Astrocyte of the hippocampus (primary cell): ENCODE measurements around the gene SHQ1.
A peak's percentile ranks its signal among the peaks of the same experiment; 100 is the strongest.
"Not testable (repeated sequence)": the region's sequence is repeated elsewhere in the genome, so short reads cannot be mapped to it uniquely, and the experiment has no call there.

Experiments
- DNase-seq: peaks from one replicate; pipeline ENCODE4 v3.0.0; 2011; ENCODE audit warnings: low read depth, low spot score

The SHQ1 gene

DNA sequence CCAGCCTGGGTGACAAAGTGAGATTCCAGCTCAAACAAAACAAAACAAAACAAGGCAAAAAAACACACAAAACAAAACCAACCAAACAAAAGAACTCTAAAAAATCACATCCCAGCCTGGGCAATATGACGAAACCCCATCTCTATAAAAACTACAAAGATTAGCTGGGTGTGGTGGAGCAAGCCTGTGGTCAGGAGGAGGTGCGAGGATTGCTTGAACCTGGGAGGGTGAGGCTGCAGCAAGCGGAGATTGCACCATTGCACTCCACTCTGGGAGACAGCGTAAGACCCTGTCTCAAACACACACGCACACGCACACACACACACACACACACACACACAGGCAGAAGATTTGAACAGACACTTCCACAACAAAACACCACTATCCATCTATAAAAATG is 99.6 kb downstream of the SHQ1 start:
- DNase-seq, result no peak

DNA sequence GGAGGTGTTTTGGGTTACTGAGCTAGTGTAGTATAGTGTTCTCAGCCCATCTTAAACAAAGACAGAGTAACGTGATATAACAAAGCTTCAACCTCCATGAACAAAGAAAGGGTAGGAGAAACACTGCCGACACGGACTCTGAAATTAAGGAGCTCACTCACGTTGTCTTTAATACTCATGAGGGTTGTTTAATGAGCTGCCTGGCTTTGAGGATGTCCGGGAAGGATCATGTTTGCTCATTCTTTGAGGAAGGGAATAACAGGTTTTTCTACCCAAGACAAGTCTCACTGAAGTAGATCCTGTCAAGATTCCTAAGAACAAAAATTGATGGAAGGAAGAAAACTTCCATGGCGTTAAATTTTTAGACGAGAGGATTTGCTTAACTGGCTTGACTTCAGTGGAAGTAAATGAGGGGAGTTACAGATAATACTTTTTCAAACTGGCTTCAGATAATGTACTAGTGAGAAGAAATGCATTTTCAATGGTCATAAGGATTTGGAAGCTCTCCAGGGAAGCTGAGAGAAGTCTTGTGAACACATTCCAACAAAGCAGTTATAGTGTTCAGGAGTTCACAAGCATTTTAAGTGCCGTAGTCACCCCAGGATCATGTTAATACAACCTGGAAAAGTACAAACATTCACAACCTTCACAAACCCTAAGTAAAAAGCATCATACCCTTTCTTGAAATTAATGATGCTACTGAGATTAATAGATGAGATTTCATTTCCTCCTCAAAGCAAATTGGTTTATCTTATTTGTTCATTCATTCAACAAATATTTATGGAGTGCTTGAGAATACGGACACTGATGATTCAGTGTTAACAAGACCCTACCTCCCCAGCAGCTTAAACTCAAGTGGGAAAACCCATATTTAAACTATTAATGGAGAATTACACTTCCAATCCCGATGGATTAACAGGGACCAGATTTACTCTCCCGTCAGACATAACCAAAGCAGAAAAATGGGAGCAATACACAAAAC is 101.5 kb downstream of the SHQ1 start:
- peak; percentile 61 for DNase-seq

DNA sequence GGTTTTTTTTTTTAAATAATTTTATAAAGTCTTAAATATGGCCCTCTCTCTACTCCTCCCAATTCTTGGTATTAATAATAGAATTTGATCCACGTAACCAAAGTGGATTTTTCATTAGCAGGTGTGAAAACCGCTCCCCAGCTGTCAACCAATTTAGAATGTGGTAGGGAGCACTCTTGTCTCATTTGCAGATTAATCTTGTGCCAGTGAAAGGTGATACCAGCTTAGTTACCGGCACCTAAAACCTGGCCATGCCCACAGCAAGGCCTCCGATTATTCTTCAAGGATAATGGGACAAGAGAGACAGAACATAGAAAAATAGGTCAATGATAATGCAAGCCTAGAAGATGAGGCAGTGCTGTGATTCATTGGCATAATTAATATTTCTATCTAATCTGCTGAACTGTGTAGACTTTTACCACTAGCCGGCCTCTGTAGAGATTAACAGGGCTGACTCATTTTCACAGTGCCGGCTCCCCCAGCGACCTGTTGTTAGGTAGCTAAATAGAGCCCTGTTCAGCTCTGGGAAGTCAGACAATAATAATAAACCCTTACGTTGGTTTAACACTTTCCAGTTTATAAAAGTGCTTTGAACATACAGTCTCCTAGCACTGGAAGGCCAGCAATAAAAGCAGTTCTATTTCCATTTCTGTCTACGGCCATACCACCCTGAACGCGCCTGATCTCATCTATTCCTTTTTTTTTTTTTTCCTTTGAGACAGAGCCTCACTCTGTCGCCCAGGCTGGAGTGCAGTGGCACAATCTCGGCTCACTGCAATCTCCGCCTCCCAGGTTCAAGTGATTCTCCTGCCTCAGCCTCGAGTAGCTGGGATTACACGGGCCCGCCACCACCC is 102.9 kb downstream of the SHQ1 start:
- peak; percentile 84 for DNase-seq

DNA sequence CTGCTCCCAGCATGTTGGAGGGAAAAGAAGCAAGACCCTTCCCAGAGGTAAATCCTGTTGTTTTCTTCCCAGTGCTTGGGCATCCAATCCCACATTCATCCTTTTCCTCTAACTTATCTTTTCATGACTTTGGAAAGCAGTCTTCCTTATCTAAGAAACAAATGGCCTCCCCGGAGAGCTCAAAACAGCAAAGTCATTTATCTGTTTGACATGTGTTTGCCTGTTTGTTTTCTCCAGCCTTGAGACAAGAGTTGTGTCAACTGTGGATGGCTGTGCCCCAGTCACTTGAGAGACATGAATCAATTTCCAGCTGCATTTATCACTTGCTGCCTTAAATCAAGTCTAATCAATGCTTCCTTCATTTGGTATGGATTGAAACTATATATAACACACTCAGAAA is 103.9 kb downstream of the SHQ1 start:
- DNase-seq, result no peak

DNA sequence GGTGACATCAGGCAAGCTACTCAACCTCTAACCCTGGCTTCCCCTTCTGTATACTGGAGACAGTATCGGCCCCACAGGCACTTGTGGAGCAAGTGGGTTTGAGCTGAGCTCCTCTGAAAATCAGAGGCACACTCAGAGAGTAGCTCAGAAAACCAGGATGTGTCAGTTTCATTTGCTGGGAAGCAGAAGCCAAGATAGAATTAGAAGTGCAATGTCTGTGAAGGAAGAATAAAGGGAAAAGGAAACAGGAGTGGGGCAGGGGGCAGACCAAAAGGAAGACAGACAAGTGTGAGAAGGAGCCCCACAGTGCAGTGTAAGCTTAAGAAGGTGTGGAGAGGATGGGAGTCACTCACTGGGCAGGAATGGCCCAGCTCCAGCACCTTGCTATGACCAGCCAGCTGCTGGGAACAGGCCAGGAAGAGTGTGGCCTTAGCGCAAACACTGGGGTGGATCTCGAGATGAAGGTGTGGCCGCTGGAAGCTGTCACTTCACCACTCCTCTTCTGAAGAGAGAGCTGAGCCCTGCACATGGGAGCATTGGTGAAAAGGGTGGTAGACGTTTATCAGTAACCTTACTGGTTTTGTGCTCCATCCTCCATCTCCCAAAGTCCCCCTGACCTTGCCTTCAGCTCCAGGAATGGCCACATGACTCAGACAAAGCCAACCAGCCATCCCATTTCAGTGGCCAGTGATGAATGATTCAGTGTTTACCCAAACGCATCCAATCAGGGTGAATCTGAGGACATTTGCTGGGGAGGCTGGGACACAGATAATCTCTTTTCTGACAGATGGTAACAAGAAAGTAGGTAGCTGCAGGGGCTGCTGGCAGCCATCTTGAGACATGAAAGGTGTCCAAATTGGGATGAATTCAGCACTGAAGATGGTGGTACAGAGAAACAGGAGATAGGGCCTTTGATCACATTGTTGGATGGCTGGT is 108.4 kb downstream of the SHQ1 start:
- no peak for DNase-seq

DNA sequence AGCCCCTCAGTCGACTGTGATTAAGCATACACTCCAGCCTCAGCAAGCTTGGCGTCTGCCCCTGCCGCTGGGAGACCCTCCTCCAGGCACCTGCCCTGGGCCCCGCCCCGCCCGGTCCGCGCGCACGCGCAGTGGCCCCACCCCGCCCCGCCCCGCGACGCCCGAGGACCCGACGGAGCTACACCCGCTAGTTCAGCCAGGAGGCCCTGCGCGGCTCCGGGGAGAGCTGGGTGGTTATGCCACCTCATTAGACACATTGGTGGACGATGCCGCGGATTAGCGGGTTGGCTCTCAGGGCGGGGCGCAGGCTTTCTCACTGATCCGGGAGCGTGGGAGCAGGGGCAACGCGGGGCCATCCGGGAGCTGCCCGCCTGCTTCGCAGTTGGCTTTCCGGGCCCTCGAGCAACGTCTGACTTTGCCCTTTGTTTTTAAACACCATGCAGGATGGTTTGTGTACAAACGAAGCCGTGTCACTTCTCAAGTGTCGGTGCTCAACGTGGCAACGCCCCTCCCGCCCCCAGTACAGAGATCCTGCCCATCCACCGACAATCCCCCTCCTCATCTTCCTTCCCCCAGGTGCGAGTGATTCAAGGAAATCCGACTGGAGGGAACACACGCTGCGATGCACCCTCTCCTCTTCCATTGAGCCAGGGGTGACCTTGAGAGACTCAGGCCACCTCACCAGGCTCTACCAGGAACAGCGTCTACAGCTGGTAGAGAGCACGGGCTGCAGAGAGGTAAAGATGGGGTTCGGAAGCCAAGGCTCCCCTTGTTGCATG is 109.3 kb downstream of the SHQ1 start:
- DNase-seq, result peak; percentile 69

DNA sequence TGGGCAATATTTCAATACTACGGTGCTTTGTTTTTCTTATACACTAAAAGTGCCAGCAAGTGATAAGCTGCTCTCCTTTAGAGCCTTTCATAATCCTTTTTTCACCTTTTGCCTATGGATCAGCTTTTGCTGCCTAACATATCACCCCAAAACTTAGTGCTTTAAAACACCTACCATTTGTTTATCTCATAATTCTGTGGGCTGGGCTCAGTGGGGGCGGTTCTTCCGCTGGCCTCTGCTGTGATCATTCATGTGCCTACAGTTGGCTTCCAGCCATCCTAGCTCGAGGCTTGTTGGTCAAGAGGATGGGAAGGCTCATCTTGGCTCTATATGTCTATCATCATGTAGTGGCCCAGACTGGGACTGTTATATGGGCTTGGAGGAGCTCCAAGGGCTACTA is 113.2 kb downstream of the SHQ1 start:
- not testable (repeated sequence) for DNase-seq

DNA sequence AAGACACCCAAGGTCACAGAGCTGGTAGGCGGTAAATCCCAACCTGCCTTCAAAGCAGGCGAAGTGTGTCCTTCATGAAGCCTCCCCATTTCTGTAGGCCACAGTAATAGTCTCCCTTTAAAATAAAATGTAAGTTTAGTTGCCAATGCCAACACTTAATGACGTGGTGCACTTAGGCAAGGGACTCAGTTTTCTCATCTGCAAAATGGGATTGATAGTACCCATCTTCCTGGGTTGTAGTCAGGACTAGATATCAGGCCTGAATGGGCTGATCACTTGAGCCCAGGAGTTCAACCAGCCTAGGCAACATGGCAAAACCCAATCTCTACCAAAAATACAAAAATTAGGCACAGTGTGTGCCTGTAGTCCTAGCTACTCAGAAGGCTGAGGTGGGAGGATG is 114.6 kb downstream of the SHQ1 start:
- no peak for DNase-seq

DNA sequence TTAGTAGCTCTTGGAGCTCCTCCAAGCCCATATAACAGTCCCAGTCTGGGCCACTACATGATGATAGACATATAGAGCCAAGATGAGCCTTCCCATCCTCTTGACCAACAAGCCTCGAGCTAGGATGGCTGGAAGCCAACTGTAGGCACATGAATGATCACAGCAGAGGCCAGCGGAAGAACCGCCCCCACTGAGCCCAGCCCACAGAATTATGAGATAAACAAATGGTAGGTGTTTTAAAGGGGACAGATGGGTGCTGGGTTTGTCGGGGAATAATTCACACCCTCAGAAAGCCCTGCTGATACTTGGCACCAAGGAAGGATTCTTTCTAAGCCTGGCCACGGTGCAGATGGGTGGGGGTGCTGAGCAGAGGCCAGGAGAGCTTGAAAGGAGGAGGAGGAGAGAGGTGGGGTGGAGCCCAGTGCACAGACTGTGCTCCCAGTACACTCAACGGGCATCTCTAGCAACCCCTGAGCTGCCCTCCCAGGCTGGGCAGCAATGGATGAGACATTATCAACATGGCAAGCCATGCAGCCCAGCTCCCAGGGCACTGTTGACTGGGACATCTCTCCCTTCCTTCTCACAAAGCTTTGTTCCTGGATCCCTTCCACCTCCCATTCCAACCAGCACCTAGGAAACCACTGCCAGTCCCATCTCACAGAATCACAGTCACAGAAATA is 115.4 kb downstream of the SHQ1 start:
- DNase-seq, result not testable (repeated sequence)

DNA sequence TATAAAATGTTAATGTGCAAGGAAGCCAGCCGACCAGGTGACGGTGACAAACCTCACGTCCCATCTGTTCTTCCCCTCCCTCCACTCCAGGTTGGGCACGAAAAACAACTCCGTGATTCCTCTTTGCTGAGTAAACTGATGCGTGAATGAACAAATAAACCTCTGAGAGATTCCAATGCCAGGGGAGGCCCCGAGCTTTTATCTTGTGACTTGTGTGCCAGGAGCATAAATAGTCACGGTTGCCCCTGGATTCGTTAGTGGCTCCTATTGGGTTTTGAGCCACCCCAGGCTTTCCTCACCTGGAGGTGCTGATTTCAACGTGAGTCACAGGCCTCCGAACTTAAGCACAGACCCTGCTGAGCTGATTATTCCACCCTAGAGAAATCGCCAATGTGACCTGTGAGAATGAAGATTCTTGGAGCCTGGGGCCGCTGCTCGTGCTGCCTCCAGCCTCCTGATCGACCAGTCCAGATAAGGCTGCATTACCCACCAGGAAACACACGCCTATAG is 119.2 kb downstream of the SHQ1 start:
- peak; percentile 68 for DNase-seq

DNA sequence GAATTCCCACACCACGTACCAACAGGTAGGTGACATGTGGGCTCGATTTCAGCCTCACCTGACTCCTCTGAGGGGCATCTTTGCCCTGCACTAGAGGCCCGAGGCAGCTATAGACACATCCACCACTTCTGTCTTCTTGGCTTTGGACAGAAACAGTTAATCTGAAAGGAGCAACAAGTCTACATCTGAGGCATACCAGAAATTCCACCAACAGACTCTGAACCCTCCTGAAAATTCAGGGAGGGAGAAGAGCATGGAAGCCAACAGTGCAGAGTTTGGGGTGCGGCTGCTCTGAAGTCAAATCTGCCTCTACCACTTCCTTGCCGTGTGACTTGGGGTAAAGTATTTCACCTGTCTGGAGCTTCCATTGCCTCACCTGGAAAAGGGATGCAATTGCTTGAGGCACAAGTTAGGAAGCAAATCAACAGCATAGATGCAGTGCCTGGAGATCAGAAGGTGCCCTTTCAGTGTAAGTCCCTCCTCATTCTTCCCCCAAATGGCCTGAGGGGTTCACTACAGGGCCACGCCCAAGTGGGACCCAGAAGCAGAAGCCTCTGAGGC is 119.8 kb downstream of the SHQ1 start:
- peak; percentile 22 for DNase-seq

DNA sequence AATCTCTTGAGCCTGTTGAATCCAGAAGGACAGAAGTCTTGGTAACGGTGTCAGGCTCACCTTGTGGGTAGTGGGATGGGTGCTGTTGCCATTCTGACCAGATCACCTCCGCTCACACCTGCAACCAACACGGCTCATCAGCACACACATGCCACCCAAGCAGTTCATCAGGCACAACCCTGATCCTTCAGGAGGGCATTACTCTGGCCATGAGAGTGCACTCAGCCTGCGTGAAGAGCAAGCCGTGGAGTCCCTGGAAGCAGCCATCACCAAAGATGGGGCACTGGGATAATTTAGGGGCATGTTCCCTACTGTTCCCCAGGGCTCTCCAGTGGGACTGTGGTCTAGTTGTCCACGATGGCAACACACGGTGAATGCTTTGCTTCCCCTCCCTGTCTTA is 120.5 kb downstream of the SHQ1 start:
- DNase-seq, result no peak

DNA sequence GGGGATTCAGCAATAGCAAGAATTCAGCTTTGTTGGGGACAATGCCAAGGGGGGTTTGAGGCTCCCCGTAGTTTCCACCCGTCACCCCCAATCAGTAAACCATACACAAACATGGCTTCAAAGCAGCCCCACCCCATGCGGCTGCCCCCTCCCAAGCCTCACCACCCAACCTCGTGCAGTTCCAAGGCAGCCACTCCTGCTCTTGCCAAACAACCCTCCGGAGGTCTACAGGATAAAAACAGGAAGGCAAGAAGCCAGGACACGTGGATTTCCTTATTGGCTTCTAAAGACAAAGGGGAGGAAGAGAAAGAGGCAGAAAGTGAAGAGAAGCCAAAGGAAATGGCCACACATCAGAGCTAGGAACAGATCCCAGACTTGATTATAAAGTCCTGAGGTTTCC is 121.1 kb downstream of the SHQ1 start:
- no peak for DNase-seq

DNA sequence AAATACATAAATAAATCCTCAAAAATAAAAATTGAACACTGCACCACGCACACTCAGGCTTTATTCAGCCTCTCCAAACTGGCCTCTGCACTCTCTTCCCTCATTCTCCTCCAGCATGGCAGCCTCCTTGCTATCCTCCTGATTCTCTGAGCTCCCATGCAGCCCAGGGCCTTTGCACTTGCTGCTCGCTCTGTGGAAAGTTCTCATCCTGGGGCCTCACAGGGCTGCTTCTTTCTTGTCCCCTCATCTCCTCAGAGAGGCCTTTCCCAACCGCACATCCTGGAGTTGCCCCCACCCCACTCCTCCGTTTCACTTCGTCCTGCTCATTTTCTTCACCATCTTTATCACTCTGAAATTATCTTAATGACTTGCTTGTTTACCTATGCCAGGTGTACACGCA is 123.0 kb downstream of the SHQ1 start:
- DNase-seq, result no peak

DNA sequence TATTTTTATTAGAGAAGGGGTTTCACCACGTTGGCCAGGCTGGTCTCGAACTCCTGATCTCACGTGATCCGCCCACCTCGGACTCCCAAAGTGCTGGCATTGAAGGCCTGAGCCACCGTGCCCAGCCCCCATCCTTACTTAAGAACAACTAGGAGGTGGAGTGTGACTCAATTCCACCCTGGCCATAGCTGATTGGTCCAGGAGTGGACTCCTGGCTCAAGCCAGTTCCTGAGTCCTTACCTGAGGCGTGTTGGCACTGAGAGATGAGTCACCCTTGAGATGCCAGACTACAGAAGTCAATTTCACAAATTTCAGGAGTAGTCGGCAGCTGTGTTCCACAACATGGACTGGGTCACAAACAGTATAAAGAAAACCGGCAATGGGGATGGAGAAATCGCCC is 124.2 kb downstream of the SHQ1 start:
- peak; percentile 15 for DNase-seq

DNA sequence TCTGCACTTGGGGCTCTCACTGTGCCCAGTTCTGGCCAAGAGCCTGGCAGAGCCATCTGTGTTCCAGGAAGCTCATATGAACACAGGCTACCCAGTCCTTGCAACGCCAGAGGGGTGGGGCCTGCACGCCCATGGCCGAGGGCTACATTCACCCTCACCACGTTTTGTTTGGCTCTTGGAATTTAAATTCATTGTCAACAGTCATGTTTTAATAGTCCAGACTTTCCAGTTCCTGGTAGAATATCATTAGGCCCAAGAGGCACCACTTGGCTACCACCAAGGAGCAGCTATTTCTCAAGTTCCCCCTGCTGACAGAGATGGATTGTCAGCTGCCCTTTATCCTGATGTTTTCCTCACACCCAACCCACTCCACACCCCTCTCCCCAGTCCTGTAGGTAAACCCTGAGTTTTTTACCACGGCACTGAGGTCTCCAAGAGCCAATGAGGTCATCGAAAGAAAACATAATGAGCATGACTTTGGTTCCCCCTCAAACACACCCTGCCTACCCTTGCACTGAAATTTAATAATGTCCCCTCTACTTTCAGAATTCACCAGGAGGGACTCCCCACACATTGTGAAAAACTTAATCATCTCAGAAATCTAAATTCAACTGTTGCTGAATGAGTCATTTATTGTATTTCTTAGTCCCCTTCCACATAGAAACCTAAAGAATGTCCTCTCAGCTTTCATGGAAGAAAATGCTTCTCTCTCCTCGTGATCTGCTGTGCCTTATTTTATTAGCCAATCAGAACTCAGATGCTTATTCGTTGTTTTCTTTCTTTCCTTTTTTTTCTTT is 125.1 kb downstream of the SHQ1 start:
- DNase-seq, result peak; percentile 80

DNA sequence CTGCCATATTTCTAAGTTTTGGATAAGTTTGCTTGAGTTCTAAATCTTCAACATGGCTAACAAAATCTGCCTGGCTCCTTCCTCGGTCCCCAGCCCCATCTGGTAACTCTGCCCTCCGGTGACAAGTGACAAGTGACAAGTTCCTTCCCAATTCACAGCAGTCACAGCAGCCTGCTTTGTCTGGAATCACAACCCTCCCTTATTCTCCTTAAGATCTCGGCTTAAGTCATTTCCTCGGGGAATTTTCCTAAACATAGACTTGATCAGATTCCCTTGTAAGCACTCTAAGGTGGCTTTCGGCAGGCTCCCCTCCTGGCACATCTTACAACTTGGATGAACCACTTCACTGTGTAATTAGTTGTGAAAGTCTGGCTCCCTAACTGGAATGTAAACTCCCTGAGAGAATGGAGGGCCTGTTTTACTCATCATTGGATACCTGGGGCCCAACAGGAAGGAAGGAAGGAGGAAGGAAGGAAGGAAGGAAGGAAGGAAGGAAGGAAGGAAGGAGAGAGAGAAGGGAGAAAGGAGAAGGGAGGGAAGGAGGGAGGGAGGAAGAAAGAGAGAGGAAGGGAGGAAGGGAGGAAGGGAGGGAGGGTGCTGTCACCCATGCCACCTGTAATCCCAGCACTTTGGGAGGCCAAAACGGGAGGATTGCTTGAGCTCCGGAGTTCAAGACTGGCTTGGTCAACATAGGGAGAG is 126.4 kb downstream of the SHQ1 start:
- no peak for DNase-seq

DNA sequence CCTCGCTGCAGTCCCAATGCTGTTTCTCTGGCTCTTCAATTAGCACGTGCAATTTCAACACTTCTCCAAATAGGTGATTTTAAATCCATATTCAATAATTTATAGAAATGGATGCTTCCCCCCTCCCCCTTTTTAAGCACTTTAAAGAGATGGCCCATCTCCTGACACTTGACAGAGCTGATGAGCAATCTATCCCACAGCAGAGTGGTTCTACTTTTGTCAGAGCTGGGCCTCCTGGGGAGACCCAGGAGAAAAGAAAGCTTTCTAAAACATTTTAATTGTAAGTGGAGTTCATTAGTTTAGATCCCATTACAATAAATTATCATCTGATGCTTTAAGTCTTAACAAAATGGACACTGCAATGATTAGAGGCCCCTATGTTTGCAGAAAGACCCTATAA is 127.7 kb downstream of the SHQ1 start:
- DNase-seq, result no peak
